SK-N-SH treated with all-trans-retinoic acid at 6 μM for 48 hours (cell line): ENCODE results near the gene CTRB2.

Experiments
- RARB ChIP-seq: fragments of 250-450 bp; sonication (Bioruptor Pico); IDR thresholded peaks from 2 replicates; pipeline ENCODE4 v1.8.0; 2021; ENCODE audit warnings: mild to moderate bottlenecking, moderate library complexity
- ZNF565 ChIP-seq: fragments of 450-650 bp; formaldehyde crosslinking; conservative IDR thresholded peaks from 2 replicates; pipeline ENCODE4 v1.5.0; 2020; ENCODE audit warnings: low read depth, mild to moderate bottlenecking, moderate library complexity

GRCh38 chr16:75219088-75219487 is 12.1 kb upstream of the CTRB2 start:
- TF ChIP-seq ZNF565 (no peak), RARB (CRISPR knock-in tag) (no peak)
